VCaP (cell line): ENCODE data around the gene MAFB.

Source experiments
- H3K27ac ChIP-seq: fragments of 450-650 bp; 2 replicates; pipeline ENCODE4 v1.5.1; 2017
- TF ChIP-seq, protein P1 (sequence below): fragments of 450-650 bp; conservative IDR thresholded peaks from 2 replicates; pipeline ENCODE4 v1.5.1; 2017; ENCODE audit warnings: mild to moderate bottlenecking, moderate library complexity

MAFB gene

DNA sequence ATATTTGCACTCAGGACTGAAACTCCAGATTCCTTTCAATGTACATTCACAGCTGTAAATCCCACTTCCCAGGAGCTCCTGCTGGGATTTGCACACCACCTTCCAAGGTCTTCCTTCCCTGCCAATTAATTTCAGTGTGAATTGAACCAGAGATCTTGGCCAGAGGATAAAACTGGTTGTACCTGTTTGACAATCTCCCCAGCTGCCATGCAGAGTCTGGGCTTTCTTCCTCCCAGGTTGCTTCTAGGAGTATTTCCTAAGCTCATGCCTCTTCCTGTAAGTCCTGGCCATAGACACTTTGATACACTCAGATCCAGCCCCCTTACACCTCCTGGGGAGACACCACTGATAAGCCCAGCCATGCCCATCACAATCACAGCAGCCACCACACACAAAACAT, 15.6 kb downstream of the MAFB start:
- peak overlapping the region; percentile 72 for H3K27ac ChIP-seq
- TF ChIP-seq, protein P1, sequence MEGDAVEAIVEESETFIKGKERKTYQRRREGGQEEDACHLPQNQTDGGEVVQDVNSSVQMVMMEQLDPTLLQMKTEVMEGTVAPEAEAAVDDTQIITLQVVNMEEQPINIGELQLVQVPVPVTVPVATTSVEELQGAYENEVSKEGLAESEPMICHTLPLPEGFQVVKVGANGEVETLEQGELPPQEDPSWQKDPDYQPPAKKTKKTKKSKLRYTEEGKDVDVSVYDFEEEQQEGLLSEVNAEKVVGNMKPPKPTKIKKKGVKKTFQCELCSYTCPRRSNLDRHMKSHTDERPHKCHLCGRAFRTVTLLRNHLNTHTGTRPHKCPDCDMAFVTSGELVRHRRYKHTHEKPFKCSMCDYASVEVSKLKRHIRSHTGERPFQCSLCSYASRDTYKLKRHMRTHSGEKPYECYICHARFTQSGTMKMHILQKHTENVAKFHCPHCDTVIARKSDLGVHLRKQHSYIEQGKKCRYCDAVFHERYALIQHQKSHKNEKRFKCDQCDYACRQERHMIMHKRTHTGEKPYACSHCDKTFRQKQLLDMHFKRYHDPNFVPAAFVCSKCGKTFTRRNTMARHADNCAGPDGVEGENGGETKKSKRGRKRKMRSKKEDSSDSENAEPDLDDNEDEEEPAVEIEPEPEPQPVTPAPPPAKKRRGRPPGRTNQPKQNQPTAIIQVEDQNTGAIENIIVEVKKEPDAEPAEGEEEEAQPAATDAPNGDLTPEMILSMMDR, result no peak

DNA sequence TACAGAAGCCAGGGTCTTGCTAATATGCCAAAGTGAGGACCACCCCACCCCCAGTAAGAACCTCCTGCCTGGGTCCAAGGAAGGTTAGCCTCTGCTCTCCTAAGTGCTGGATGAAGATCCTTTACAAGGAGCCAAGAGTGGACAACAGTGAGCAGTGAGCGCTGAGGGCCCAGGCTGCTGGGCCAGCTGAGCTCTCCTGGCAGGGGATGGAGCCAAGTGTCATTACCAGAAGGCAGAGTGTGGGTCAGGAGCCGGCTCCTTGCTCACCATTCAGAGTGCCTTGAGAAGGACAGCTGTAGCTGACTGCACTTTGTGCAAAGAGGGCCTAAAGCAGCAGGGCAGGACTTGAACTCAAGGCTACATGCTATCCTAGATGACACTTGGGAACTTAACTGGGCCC, 16.9 kb downstream of the MAFB start:
- TF ChIP-seq, protein P1, result no peak

DNA sequence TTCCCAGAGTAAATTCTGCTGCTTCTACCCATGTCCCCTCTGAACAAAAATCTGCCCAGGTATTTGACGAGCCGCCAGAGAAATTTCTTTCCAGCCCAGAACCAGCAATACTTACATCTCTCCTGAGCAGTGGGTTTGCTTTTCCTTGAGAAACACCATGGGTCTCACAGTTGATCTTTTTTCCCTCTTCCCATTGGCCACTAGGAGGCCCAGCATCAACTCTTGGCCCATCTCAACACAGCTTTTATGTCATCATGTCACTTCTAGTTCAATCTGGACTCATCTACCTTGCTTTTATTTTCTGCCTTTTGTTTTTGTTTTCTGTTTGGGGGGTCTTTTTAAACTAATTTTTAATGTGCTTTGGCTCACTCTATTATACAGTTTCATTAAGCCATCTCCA, 18.8 kb downstream of the MAFB start:
- H3K27ac ChIP-seq, result peak overlapping the region; percentile 54
- TF ChIP-seq, protein P1, result peak; percentile 25; the same call in 1 of the 2 replicates

More for the DNA sequence above, 16.9 kb downstream of the MAFB start:
- H3K27ac ChIP-seq, result peak overlapping the region; percentile 72; the same call in 1 of the 2 replicates

DNA sequence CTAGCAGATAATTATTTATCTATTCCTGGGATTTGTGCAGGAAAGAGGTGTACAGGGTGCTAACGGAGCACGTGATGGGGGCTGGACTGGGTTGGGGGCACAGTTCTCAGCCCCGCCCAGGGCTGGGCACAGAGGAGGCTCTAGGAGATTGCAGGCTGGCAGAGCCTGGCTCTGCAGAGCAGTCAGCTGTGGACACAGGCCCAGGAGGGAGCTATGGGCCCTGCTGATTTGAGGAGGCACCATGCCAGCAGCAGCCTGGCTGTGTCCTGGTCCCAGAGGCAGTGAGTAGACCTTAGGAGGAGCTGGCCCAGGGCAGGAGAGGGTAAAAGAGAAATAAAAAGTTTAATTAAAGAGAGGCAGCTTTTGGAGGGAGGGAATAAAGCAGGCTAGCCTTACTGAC, 19.3 kb downstream of the MAFB start:
- peak overlapping the region; percentile 54 for H3K27ac ChIP-seq
- TF ChIP-seq, protein P1, result no peak

DNA sequence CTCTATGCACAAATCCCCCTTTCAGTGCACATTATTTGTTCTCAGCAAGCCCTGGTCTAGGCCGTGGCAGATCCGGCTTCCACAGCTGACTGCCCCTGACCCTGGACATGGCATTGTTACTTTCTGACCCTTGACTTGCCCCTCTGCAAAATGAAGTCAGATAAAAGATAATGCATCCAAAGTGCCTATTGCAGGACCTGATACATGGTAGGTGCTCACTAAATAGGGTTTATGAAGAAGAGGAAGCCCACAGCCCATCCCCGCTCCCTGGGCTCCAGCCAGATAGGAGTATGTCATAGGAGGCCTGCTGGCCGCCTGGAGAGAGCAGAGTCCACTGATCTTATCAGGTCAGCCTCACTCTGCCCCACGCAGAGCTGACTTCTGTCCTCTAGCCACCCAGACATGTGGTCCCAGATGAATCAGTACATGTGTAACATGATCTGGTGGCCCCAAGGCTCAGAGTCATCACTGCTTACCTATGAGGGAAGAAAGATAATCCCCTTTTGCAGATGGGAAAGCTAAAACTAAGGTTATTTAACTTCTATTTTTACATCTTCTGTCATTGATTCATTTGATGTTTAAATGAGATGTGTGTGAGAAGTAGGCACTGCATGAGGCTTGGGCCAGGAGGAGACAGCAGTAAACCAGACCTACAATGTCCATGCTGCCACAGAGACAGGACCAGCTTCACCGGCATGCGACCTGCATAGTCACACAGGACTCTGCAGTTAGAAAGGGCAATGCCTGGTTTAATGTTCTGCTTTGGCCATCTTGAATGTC, 20.4 kb downstream of the MAFB start:
- TF ChIP-seq, protein P1, result no peak
- peak overlapping the region; percentile 54; the same call in 1 of the 2 replicates for H3K27ac ChIP-seq

DNA sequence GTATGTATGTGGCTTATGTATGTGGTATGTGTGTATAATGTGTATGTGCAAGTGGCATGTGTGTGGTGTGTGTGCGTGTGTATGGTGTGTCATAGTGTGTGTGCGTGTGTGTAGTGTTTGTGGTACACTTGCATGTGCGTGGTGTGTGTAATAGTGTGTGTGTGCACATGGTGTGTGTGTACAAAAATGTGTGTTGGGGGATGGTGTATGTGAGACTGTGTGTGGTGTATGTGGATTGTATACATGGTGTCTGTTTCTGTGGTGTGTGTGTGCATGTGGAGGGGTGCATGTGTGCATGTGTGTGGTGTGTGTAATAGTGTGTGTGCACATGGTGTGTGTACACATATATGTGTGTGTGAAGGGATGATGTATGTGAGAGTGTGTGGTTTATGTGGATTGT, 21.5 kb downstream of the MAFB start:
- TF ChIP-seq, protein P1, result no peak
- no peak overlapping the region for H3K27ac ChIP-seq

DNA sequence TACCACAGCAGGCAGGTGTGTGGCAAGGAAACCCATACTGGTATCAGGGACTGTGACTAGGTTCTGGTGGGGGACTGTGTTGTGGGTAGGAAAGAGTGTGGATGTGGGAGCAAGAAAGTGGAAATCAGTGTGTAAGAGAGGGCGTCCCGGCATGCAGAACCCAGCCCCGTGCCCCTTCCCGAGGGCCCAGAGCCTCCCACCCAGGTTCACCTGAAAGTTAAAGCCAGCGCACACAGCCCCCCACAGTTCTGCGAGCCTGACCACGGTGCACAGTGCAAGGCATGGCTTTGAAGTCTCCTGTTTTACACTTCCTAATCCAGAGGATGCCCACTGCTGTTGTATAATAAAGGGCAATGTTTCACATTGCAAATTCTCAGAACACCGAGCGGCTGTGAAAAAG, 22.7 kb downstream of the MAFB start:
- no peak overlapping the region for H3K27ac ChIP-seq
- TF ChIP-seq, protein P1, result no peak
